Keratinocyte (primary cell): Measurements from ENCODE around the gene FES. TPM values are rescaled to one million over a fixed set of nuclear protein-coding genes. Genes with fewer than 3 reads are reported as not detected.

Experiments
- DNase-seq: peaks from one replicate; pipeline ENCODE4 v3.0.0-alpha.2; 2011; ENCODE audit warnings: low read depth, missing footprints, low spot score
- FAIRE-seq: peaks from 2 replicates; lab custom pipeline; 2011; peaks lifted over from hg19 to GRCh38; lab: Jason Lieb, UNC
- H2AFZ ChIP-seq: 2 replicates; pipeline ENCODE4 v1.6.0; 2012; ENCODE audit warnings: low read length, control low read depth, inconsistent platforms; ENCODE audit not compliant: control insufficient read depth
- H3K27ac ChIP-seq: 2 replicates; pipeline ENCODE4 v1.5.1; 2011; ENCODE audit warnings: low read length; ENCODE audit not compliant: control insufficient read depth, insufficient read depth
- H3K27me3 ChIP-seq: 3 replicates; pipeline ENCODE4 v1.6.0; 2011; ENCODE audit warnings: low read length; ENCODE audit not compliant: control insufficient read depth, insufficient read depth; ENCODE audit errors: extremely low read depth
- H3K36me3 ChIP-seq, 2 experiments: 2 replicates in 1 of 2; 3 replicates in 1 of 2; pipeline ENCODE4 v1.5.1; 2011; ENCODE audit warnings: low read length in 2 of 2, mild to moderate bottlenecking in 1 of 2; ENCODE audit not compliant: control insufficient read depth in 2 of 2, insufficient read depth in 2 of 2; ENCODE audit errors: extremely low read depth in 1 of 2
- H3K4me1 ChIP-seq: 3 replicates; pipeline ENCODE4 v1.5.1; 2011; ENCODE audit warnings: low read length; ENCODE audit not compliant: control insufficient read depth, insufficient read depth; ENCODE audit errors: extremely low read depth
- H3K4me2 ChIP-seq: 3 replicates; pipeline ENCODE4 v1.6.0; 2011; ENCODE audit warnings: low read depth, low read length; ENCODE audit not compliant: control insufficient read depth, insufficient read depth; ENCODE audit errors: extremely low read depth
- H3K4me3 ChIP-seq, 3 experiments: fragments of 200-600 bp in 1 of 3; sonication (generic) in 1 of 3; 2 replicates in 2 of 3; 3 replicates in 1 of 3; pipeline ENCODE4 v1.5.1; 2011 to 2016; ENCODE audit warnings: low read length in 3 of 3, mild to moderate bottlenecking in 3 of 3, control low read depth in 2 of 3, inconsistent platforms in 1 of 3, low read depth in 1 of 3, mixed read lengths in 1 of 3, mixed run types in 1 of 3, moderate library complexity in 1 of 3; ENCODE audit not compliant: control insufficient read depth in 2 of 3, insufficient read depth in 2 of 3; ENCODE audit errors: extremely low read depth in 1 of 3
- H3K79me2 ChIP-seq: 2 replicates; pipeline ENCODE4 v1.6.0; 2012; ENCODE audit warnings: low read length; ENCODE audit not compliant: control insufficient read depth, insufficient read depth
- H3K9ac ChIP-seq: 3 replicates; pipeline ENCODE4 v1.6.0; 2011; ENCODE audit warnings: low read length; ENCODE audit not compliant: control insufficient read depth, insufficient read depth; ENCODE audit errors: extremely low read depth
- H3K9me1 ChIP-seq: 3 replicates; pipeline ENCODE4 v1.6.0; 2011; ENCODE audit warnings: low read length; ENCODE audit not compliant: control insufficient read depth, insufficient read depth; ENCODE audit errors: extremely low read depth
- H3K9me3 ChIP-seq: 2 replicates; pipeline ENCODE4 v1.5.1; 2012; ENCODE audit warnings: low read depth, low read length; ENCODE audit not compliant: control insufficient read depth
- H4K20me1 ChIP-seq: 3 replicates; pipeline ENCODE4 v1.6.0; 2011; ENCODE audit warnings: low read length; ENCODE audit not compliant: control insufficient read depth, insufficient read depth; ENCODE audit errors: extremely low read depth
- EZH2 ChIP-seq: IDR thresholded peaks from one replicate; pipeline ENCODE4 v1.6.1; 2012; ENCODE audit warnings: inconsistent platforms, mild to moderate bottlenecking, low read length, moderate library complexity
- dilution Hi-C: fragments of 300-500 bp; cut with MboI; formaldehyde crosslinking; loops from one replicate; pipeline ENCODE4 v1.7.0; 2020; ENCODE audit warnings: low sequenced_read_pairs; ENCODE audit not compliant: extremely low pct_ligation_motif_present
- polyA plus RNA-seq, 5 experiments: library from polyadenylated mRNA; depleted of rRNA in 3 of 5; stranded (reverse) in 3 of 5; stranded (forward) in 1 of 5; unstranded in 1 of 5; fragments of >200 nt; gene quantifications; 1 replicate in 1 of 5; 2 replicates in 3 of 5; 3 replicates in 1 of 5; pipeline versions ENCODE4 v1.2.1 to v1.2.3, GENCODE V29; 2011 to 2012; ENCODE audit warnings: missing spikeins in 2 of 5, low read depth in 1 of 5, low replicate concordance in 1 of 5
- TF ChIP-seq, protein P1 (sequence below), 3 experiments: IDR thresholded peaks in 1 of 3; conservative IDR thresholded peaks in 1 of 3; optimal IDR thresholded peaks in 1 of 3; 2 replicates in 2 of 3; 3 replicates in 1 of 3; pipeline versions ENCODE3 to v1.5.1; 2011; ENCODE audit warnings: low read length in 3 of 3, mild to moderate bottlenecking in 3 of 3, moderate library complexity in 2 of 3, control low read depth in 1 of 3, inconsistent platforms in 1 of 3; ENCODE audit not compliant: insufficient read depth in 2 of 3; ENCODE audit errors: extremely low read depth in 1 of 3

Gene FES
- polyA plus RNA-seq, 1 donor (not counting 4 experiments of a cell fraction or from before 2014, with no cell fraction given), result 0.34 TPM

DNA sequence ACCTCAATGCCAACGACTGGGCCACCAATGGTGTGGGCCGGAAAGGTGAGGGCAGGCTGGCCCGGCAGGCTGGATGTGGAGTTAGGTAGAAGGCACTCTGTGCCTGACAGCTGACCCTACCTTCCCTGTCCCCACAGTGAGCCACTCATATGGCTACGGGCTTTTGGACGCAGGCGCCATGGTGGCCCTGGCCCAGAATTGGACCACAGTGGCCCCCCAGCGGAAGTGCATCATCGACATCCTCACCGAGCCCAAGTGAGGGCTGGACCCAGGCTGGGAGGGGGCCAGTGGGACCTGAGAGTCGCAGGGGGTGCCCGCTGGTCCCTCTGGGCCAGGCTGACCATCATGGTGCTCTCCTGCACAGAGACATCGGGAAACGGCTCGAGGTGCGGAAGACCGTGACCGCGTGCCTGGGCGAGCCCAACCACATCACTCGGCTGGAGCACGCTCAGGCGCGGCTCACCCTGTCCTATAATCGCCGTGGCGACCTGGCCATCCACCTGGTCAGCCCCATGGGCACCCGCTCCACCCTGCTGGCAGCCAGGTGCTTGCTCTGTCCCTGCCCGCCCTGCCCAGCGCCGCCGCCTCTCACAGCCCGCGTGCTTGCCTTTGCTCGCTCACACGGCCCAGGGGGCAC, 4.5 kb upstream of the FES start:
- dilution Hi-C loops, result no loop called here
- peaks cover 11 to 40% of the 10 kb centered on the region in 2 experiments for H3K36me3 ChIP-seq
- TF ChIP-seq, protein P1, sequence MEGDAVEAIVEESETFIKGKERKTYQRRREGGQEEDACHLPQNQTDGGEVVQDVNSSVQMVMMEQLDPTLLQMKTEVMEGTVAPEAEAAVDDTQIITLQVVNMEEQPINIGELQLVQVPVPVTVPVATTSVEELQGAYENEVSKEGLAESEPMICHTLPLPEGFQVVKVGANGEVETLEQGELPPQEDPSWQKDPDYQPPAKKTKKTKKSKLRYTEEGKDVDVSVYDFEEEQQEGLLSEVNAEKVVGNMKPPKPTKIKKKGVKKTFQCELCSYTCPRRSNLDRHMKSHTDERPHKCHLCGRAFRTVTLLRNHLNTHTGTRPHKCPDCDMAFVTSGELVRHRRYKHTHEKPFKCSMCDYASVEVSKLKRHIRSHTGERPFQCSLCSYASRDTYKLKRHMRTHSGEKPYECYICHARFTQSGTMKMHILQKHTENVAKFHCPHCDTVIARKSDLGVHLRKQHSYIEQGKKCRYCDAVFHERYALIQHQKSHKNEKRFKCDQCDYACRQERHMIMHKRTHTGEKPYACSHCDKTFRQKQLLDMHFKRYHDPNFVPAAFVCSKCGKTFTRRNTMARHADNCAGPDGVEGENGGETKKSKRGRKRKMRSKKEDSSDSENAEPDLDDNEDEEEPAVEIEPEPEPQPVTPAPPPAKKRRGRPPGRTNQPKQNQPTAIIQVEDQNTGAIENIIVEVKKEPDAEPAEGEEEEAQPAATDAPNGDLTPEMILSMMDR (optimal IDR thresholded peaks at IDR 0.05 in 1 of 3, IDR thresholded peaks at IDR 0.05 in 1 of 3, conservative IDR thresholded peaks at IDR 0.05 in 1 of 3; ENCODE audit: extremely low read depth in 1 of 3, insufficient read depth in 2 of 3, low read length in 3 of 3), result no peak
- TF ChIP-seq EZH2, result no peak

DNA sequence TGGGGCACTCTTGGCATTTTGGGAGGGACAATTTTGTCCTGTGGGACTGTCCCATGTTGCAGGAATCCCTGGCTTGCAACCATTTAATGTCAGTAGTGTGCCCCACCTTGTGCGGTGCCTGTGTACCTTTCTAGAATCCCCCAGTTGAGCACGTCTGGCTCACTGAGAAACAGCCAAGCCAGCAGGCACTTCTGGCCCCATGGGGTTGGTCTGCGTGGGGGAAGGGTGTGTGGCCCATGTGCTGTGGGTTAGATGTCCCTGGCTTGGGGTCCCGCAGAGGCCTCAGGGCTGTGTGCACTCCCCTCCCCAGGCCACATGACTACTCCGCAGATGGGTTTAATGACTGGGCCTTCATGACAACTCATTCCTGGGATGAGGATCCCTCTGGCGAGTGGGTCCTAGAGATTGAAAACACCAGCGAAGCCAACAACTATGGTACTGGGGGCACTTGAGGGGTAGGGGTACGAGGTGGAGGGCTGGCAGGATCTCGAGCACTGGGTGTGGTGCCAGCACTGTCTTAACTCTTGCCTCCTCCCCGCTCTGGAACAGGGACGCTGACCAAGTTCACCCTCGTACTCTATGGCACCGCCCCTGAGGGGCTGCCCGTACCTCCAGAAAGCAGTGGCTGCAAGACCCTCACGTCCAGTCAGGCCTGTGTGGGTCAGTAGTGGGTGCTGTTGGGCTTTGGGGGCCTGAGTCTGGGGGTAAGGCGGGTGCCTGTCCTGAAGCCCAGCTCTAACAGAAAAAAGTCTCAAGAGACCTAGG, 3.7 kb upstream of the FES start:
- Histone ChIP-seq H3K4me1 (no peaks in the 10 kb centered on the region), H3K9ac (no peak overlapping the region), H3K27me3 (no peaks in the 10 kb centered on the region), H3K9me3 (no peaks in the 10 kb centered on the region), H3K27ac (no peak overlapping the region), H3K79me2 (peaks cover 4% of the 10 kb centered on the region), H2AFZ (no peak overlapping the region), H3K4me3 (no peak overlapping the region), H3K4me2 (no peak overlapping the region), H3K9me1 (no peaks in the 10 kb centered on the region), H3K36me3 (peaks cover 11 to 40% of the 10 kb centered on the region in 2 experiments), H4K20me1 (no peaks in the 10 kb centered on the region)
- dilution Hi-C loops, result no loop called here
- no peak for DNase-seq
- TF ChIP-seq, protein P1 (optimal IDR thresholded peaks at IDR 0.05 in 1 of 3, IDR thresholded peaks at IDR 0.05 in 1 of 3, conservative IDR thresholded peaks at IDR 0.05 in 1 of 3; ENCODE audit: extremely low read depth in 1 of 3, insufficient read depth in 2 of 3, low read length in 3 of 3), result no peak
- no peak for TF ChIP-seq EZH2
- no peak for FAIRE-seq

More for the DNA sequence above, 4.5 kb upstream of the FES start:
- Histone ChIP-seq H3K27me3 (no peaks in the 10 kb centered on the region), H3K4me1 (no peaks in the 10 kb centered on the region), H3K9me1 (no peaks in the 10 kb centered on the region), H3K4me3 (no peak overlapping the region), H3K27ac (no peak overlapping the region), H4K20me1 (no peaks in the 10 kb centered on the region), H3K79me2 (peaks cover 11% of the 10 kb centered on the region), H2AFZ (no peak overlapping the region), H3K9me3 (no peaks in the 10 kb centered on the region), H3K4me2 (no peak overlapping the region), H3K9ac (no peak overlapping the region)
- DNase-seq (no peak), FAIRE-seq (no peak)
